GM12872 (cell line): Measurements from ENCODE around the gene TRIM24.

Source experiments
- TF ChIP-seq, protein P1 (sequence below): IDR thresholded peaks from 3 replicates; pipeline ENCODE4 v1.5.1; 2011; ENCODE audit warnings: low read depth, mild to moderate bottlenecking, low read length, moderate library complexity; ENCODE audit not compliant: insufficient read depth

The TRIM24 gene

DNA sequence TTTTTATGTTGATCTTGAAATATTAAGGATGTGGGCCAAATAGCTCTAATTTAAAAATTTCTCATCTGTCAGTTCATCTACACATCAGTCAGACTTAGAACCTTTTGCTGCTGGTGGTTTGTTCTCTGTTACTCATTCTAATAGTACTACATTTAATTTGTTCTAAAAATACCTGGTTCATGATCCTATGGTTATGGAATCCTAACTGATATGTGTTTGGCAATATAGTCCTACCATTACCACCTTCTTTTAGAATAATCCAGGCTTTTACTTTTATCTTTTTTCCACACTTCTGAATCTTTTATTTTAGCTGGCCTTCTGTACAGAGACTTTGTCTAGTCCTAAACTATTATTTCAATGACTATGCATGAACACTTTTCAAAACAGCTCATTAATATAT, 124.2 kb downstream of the TRIM24 start:
- TF ChIP-seq, protein P1, sequence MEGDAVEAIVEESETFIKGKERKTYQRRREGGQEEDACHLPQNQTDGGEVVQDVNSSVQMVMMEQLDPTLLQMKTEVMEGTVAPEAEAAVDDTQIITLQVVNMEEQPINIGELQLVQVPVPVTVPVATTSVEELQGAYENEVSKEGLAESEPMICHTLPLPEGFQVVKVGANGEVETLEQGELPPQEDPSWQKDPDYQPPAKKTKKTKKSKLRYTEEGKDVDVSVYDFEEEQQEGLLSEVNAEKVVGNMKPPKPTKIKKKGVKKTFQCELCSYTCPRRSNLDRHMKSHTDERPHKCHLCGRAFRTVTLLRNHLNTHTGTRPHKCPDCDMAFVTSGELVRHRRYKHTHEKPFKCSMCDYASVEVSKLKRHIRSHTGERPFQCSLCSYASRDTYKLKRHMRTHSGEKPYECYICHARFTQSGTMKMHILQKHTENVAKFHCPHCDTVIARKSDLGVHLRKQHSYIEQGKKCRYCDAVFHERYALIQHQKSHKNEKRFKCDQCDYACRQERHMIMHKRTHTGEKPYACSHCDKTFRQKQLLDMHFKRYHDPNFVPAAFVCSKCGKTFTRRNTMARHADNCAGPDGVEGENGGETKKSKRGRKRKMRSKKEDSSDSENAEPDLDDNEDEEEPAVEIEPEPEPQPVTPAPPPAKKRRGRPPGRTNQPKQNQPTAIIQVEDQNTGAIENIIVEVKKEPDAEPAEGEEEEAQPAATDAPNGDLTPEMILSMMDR: no peak

DNA sequence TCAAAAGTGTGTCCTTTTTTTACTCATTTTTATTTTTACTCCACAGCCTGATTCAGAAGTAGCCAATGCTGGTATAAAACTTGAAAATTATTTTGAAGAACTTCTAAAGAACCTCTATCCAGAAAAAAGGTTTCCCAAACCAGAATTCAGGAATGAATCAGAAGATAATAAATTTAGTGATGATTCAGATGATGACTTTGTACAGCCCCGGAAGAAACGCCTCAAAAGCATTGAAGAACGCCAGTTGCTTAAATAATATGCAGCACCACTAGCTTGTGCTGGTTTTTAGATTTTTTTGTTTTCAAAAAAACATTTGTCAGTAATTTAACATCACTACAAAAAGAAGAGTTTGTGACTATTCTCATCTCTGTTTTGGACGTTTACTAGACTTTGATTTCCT, 124.6 kb downstream of the TRIM24 start:
- TF ChIP-seq, protein P1: no peak

DNA sequence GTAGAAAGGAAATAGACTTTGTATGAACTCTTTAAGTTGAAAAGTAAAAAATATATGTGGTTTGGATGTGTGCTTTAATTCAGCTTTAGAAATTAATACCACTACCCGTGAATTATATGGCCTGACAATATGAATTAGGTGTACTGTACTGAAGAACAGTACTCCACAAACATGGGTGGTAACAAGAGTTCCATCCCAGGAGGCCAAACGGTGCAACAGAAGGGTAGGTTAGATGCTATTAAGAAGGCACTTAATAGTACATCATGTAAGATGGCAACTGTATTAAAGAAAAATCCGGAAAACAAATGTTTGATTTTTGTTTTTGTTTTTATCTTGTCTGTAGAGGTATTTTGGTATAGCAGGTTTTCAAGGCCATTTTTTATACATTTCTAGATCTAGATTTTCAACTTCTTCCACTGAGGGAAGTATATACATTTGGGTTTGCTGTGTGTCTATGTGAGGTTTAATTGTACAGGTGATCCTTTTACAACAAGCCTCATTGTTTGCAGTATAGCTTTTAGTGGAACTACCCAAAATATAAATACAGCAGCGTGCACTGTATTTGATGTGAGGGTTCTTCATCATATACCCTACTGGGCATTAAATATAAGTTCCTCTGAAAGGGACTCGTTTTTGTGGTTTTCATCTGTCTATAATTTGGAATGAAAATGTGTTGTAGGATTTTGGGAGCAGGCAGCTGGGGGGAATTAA, 125.4 kb downstream of the TRIM24 start:
- TF ChIP-seq, protein P1: no peak

DNA sequence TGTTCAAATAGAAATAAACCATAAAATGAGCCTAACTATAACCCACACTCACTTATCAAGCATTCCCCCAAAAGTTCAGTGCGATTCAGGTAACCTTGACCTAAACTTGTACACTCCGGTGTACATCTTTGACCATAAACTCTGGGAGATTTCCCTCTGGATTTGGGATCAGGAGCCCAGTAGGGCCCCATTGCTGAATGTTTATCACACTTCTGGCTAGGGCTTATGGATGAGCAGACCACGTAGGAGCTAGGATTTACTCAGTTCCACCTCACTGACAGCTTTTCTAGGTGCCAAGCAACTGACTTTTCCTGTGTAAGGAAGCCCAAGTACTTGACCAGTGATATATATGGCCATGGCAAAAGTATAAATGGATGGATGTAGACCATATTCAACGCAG, 127.4 kb downstream of the TRIM24 start:
- TF ChIP-seq, protein P1: no peak

DNA sequence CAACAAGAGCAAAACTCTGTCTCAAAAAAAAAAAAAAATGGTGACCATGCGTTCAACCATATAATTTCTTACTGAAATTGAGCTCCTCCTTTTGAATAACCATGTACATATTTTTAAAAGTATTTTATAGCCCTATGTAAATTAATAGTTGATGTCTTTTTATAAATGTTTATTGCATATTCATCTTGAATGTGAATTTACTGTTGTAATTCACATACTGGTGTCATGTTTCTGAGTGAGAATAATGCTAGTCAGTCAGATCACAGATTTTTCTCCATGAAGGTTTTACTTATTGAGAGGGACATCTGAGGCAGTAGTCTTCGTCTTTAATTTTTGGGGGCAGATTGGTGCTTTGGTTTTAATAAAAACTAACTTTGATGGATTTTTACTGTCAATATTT, 128.9 kb downstream of the TRIM24 start:
- TF ChIP-seq, protein P1: no peak

DNA sequence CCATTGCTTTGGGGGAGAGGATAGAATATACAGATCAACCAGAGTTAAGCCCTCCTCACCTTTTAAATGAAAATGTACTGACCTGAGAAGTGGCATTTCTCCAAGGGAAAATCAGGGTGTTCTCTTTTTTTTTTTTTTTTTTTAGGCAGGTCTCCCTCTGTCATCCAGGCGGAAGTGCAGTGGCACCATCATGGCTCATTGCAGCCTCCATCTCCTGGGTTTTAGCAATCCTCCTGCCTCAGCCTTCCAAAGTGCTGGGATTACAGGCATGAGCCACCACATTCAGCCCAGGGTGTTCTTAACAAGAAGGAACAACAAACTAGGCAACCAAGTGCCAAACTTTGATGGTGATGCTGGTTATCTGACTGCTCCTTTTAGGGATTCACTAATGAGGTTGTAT, 130.1 kb downstream of the TRIM24 start:
- TF ChIP-seq, protein P1: no peak

DNA sequence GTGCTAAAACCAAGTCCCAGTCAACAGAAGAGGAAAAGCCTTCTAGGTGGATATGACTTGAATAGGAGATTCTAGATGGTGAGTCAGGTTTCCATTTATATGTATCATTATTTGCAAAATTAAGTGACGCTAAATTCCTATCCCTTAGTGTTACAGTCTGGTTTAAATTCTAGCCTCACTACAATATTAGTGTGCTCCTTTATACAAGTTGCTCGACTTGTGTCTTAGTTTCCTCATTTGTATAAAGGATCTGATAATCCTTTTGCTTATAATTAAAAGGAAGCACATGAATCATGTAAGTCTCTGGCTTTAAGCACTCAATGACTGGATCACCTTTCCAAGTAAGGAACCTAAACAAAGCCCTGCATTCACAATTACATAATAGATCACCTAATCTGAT, 135.4 kb downstream of the TRIM24 start:
- TF ChIP-seq, protein P1: no peak

DNA sequence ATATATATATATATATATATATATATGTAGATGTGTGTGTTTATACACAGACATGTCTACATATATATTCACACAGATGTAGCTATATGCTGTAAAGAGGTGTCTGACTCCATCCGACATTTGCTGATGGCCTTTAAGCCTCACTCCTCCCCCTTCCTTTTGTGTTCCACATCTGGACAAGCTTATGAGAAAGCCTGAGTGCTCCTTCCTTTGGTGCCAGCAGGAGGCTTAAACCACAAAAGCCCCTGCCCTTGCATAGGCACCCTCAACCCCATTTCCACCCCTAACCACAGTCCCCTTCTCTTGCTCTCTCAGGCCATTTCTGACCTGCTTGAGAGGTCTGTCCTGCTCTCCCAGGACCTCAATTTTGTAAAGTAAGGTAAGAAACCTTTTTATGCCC, 142.4 kb downstream of the TRIM24 start:
- TF ChIP-seq, protein P1: no peak
